Activated T-cell treated with anti-CD3 and anti-CD28 coated beads, Interleukin-2, amount 50 U/mL, for 4 hours (primary cell): ENCODE data around the gene BCL2L1. TPM values are rescaled to one million over a fixed set of nuclear protein-coding genes. Genes with fewer than 3 reads are reported as not detected.

Experiments
- ATAC-seq, 2 donors: fragments of 200-7000 bp; cut with Tn5 transposase; one replicate each; pipeline ENCODE4 v1.10.0; 2021
- DNase-seq: peaks from one replicate; pipeline ENCODE4 v3.0.0-alpha.2; 2020
- H3K27me3 Mint-ChIP-seq: one replicate; pipeline ENCODE4 v1.8.0; 2021; ENCODE audit warnings: low read depth, mixed read lengths
- H3K36me3 Mint-ChIP-seq: one replicate; pipeline ENCODE4 v1.8.0; 2022; ENCODE audit warnings: mixed read lengths; ENCODE audit not compliant: insufficient read depth
- H3K4me1 Mint-ChIP-seq: one replicate; pipeline ENCODE4 v1.8.0; 2021; ENCODE audit warnings: low read depth, mixed read lengths
- H3K4me3 Mint-ChIP-seq: one replicate; pipeline ENCODE4 v1.8.0; 2021; ENCODE audit warnings: mild to moderate bottlenecking, moderate library complexity, mixed read lengths
- H3K9me3 Mint-ChIP-seq: one replicate; pipeline ENCODE4 v1.8.0; 2021; ENCODE audit warnings: mixed read lengths
- total RNA-seq, 3 donors: library from RNA; stranded (reverse); gene quantifications; one replicate each; pipeline ENCODE4 v1.2.1, GENCODE V29; 2021

BCL2L1 gene
- total RNA-seq, 3 donors from 2014 or later = 237 to 274 (median 248) TPM

GRCh38 chr20:31682352-31682751, 40.3 kb downstream of the BCL2L1 start:
- peaks cover 71% of the 10 kb centered on the region for H3K36me3 Mint-ChIP-seq
- no peaks in the 10 kb centered on the region for H3K9me3 Mint-ChIP-seq
- peaks cover 94% of the 10 kb centered on the region for H3K4me1 Mint-ChIP-seq
- no peak overlapping the region for H3K4me3 Mint-ChIP-seq
- DNase-seq (no peak), ATAC-seq (no peak)
- H3K27me3 Mint-ChIP-seq = no peaks in the 10 kb centered on the region

- H3K9me3 Mint-ChIP-seq = no peaks in the 10 kb centered on the region
- peaks cover 94% of the 10 kb centered on the region for H3K4me1 Mint-ChIP-seq
- H3K27me3 Mint-ChIP-seq = no peaks in the 10 kb centered on the region
- H3K36me3 Mint-ChIP-seq = peaks cover 67% of the 10 kb centered on the region
- no peak overlapping the region for H3K4me3 Mint-ChIP-seq
- DNase-seq (no peak), ATAC-seq (no peak)
These were observed 40.9 kb downstream of the BCL2L1 start for GRCh38 chr20:31681769-31682168.

GRCh38 chr20:31681128-31681727, 41.4 kb downstream of the BCL2L1 start:
- Mint-ChIP-seq H3K4me3 (no peak overlapping the region), H3K27me3 (no peaks in the 10 kb centered on the region), H3K36me3 (peaks cover 67% of the 10 kb centered on the region), H3K4me1 (peaks cover 94% of the 10 kb centered on the region), H3K9me3 (no peaks in the 10 kb centered on the region)
- DNase-seq = no peak
- no peak for ATAC-seq

GRCh38 chr20:31680286-31681127, 42.2 kb downstream of the BCL2L1 start:
- no peaks in the 10 kb centered on the region for H3K27me3 Mint-ChIP-seq
- ATAC-seq (no peak), DNase-seq (no peak)
- H3K4me1 Mint-ChIP-seq = peaks cover 94% of the 10 kb centered on the region
- H3K4me3 Mint-ChIP-seq = no peak overlapping the region
- H3K9me3 Mint-ChIP-seq = no peaks in the 10 kb centered on the region
- H3K36me3 Mint-ChIP-seq = peaks cover 64% of the 10 kb centered on the region

GRCh38 chr20:31679357-31680285, 43.0 kb downstream of the BCL2L1 start:
- no peaks in the 10 kb centered on the region for H3K9me3 Mint-ChIP-seq
- no peaks in the 10 kb centered on the region for H3K27me3 Mint-ChIP-seq
- peaks cover 95% of the 10 kb centered on the region for H3K4me1 Mint-ChIP-seq
- no peak for ATAC-seq
- no peak for DNase-seq
- H3K4me3 Mint-ChIP-seq = no peak overlapping the region
- H3K36me3 Mint-ChIP-seq = peaks cover 66% of the 10 kb centered on the region

GRCh38 chr20:31678389-31679356, 44.0 kb downstream of the BCL2L1 start:
- Mint-ChIP-seq H3K27me3 (no peaks in the 10 kb centered on the region), H3K4me3 (no peak overlapping the region), H3K36me3 (peaks cover 59% of the 10 kb centered on the region), H3K9me3 (no peaks in the 10 kb centered on the region), H3K4me1 (peaks cover 95% of the 10 kb centered on the region)
- DNase-seq (no peak), ATAC-seq (no peak)

GRCh38 chr20:31677553-31678260, 45.0 kb downstream of the BCL2L1 start:
- peaks cover 53% of the 10 kb centered on the region for H3K36me3 Mint-ChIP-seq
- peaks cover 91% of the 10 kb centered on the region for H3K4me1 Mint-ChIP-seq
- ATAC-seq (no peak), DNase-seq (no peak)
- no peaks in the 10 kb centered on the region for H3K27me3 Mint-ChIP-seq
- no peaks in the 10 kb centered on the region for H3K9me3 Mint-ChIP-seq
- H3K4me3 Mint-ChIP-seq = peak overlapping the region; percentile 86

GRCh38 chr20:31676609-31676989, 46.1 kb downstream of the BCL2L1 start:
- Mint-ChIP-seq H3K27me3 (no peaks in the 10 kb centered on the region), H3K9me3 (no peaks in the 10 kb centered on the region), H3K4me3 (peak overlapping the region; percentile 86), H3K4me1 (peaks cover 86% of the 10 kb centered on the region), H3K36me3 (peaks cover 48% of the 10 kb centered on the region)
- no peak for DNase-seq
- ATAC-seq = no peak

- Mint-ChIP-seq H3K4me1 (peaks cover 83% of the 10 kb centered on the region), H3K36me3 (peaks cover 45% of the 10 kb centered on the region), H3K9me3 (no peaks in the 10 kb centered on the region), H3K27me3 (no peaks in the 10 kb centered on the region), H3K4me3 (peak overlapping the region; percentile 86)
- peak; percentile 66 to 72 for ATAC-seq
- peak; percentile 65 for DNase-seq
These were observed 46.6 kb downstream of the BCL2L1 start for GRCh38 chr20:31675828-31676608.

- H3K4me1 Mint-ChIP-seq = peaks cover 75% of the 10 kb centered on the region
- peak; percentile 68 to 75 for ATAC-seq
- peak overlapping the region; percentile 86 for H3K4me3 Mint-ChIP-seq
- no peaks in the 10 kb centered on the region for H3K27me3 Mint-ChIP-seq
- peak; percentile 56 for DNase-seq
- no peaks in the 10 kb centered on the region for H3K9me3 Mint-ChIP-seq
- H3K36me3 Mint-ChIP-seq = peaks cover 37% of the 10 kb centered on the region
These were observed 47.5 kb downstream of the BCL2L1 start for GRCh38 chr20:31674895-31675827.

GRCh38 chr20:31673943-31674463, 48.7 kb downstream of the BCL2L1 start:
- H3K36me3 Mint-ChIP-seq = peaks cover 42% of the 10 kb centered on the region
- H3K27me3 Mint-ChIP-seq = no peaks in the 10 kb centered on the region
- peaks cover 75% of the 10 kb centered on the region for H3K4me1 Mint-ChIP-seq
- ATAC-seq (no peak), DNase-seq (no peak)
- H3K9me3 Mint-ChIP-seq = no peaks in the 10 kb centered on the region
- H3K4me3 Mint-ChIP-seq = peak overlapping the region; percentile 86
